Ascending aorta (tissue), 2 donors: Measurements from ENCODE around the gene NFIA. TPM values are rescaled to one million over a fixed set of nuclear protein-coding genes. Genes with fewer than 3 reads are reported as not detected.
A peak's percentile ranks its signal among the peaks of the same experiment; 100 is the strongest.

ENCODE experiments used
- DNase-seq, 2 donors: peaks; one replicate each; pipeline ENCODE4 v3.0.0-alpha.2; 2019; ENCODE audit warnings: low spot score in 2 of 2
- H3K27ac ChIP-seq, 2 donors: fragments of 200-600 bp; sonication (generic); one replicate each; pipeline ENCODE4 v1.5.1; 2016 to 2017; ENCODE audit warnings: mild to moderate bottlenecking in 1 of 2
- H3K27me3 ChIP-seq: fragments of 200-600 bp; sonication (generic); one replicate; pipeline ENCODE4 v1.5.1; 2017
- H3K36me3 ChIP-seq, 2 donors: fragments of 200-600 bp; sonication (generic); one replicate each; pipeline ENCODE4 v1.5.1; 2016
- H3K4me1 ChIP-seq, 2 donors: fragments of 200-600 bp; sonication (generic); one replicate each; pipeline ENCODE4 v1.5.1; 2016 to 2017; ENCODE audit warnings: mild to moderate bottlenecking in 1 of 2
- H3K4me3 ChIP-seq, 2 donors: fragments of 200-600 bp; sonication (generic); one replicate each; pipeline ENCODE4 v1.5.1; 2016 to 2017; ENCODE audit warnings: mild to moderate bottlenecking in 1 of 2
- H3K9me3 ChIP-seq, 2 donors: fragments of 200-600 bp; sonication (generic); one replicate each; pipeline ENCODE4 v1.5.1; 2016
- CTCF ChIP-seq, 3 experiments: fragments of 200-600 bp in 2 of 3; fragments of 450-650 bp in 1 of 3; sonication (generic) in 2 of 3; IDR thresholded peaks; one replicate each; pipeline ENCODE4 v1.5.1; 2016 to 2019; ENCODE audit warnings: antibody characterized with exemption in 3 of 3, mild to moderate bottlenecking in 1 of 3, moderate library complexity in 1 of 3
- intact Hi-C: fragments of 100-400 bp; cut with DNase I; formaldehyde crosslinking; loops from one replicate; pipeline ENCODE4 v1.15.1; 2023
- total RNA-seq: library from RNA; depleted of rRNA; stranded (reverse); fragments of >200 nt; gene quantifications from one replicate; pipeline ENCODE4 v1.1.0, GENCODE V29; 2016

Gene NFIA
- total RNA-seq, 1 donor from 2014 or later: 52.0 TPM

GRCh38 chr1:61329556-61329955 lies 247.2 kb downstream of the NFIA start:
- Histone ChIP-seq H3K36me3 (peaks cover 0 to 7% of the 10 kb centered on the region in 2 donors), H3K9me3 (no peaks in the 10 kb centered on the region), H3K27ac (no peak overlapping the region), H3K4me1 (peaks cover 0 to under 1% of the 10 kb centered on the region in 2 donors), H3K4me3 (no peak overlapping the region), H3K27me3 (no peaks in the 10 kb centered on the region)
- intact Hi-C loops: no loop called here
- no peak for TF ChIP-seq CTCF (IDR thresholded peaks at IDR 0.05)
- DNase-seq: no peak

- H3K27ac ChIP-seq: no peak overlapping the region
- no peaks in the 10 kb centered on the region for H3K9me3 ChIP-seq
- intact Hi-C loops: loop anchor here (5.0 to 10.0 kb wide), 2 partner anchors 33 to 275 kb away; no protein-coding TSS in a partner anchor
- peaks cover 0 to 7% of the 10 kb centered on the region in 2 donors for H3K36me3 ChIP-seq
- DNase-seq: no peak
- no peak overlapping the region for H3K4me3 ChIP-seq
- peaks cover 0 to 4% of the 10 kb centered on the region in 2 donors for H3K4me1 ChIP-seq
- no peak for TF ChIP-seq CTCF (IDR thresholded peaks at IDR 0.05)
- no peaks in the 10 kb centered on the region for H3K27me3 ChIP-seq
These were observed 247.7 kb downstream of the NFIA start for GRCh38 chr1:61330018-61330417.

GRCh38 chr1:61330571-61330970 lies 248.2 kb downstream of the NFIA start:
- Histone ChIP-seq H3K4me1 (peaks cover 0 to 7% of the 10 kb centered on the region in 2 donors), H3K27ac (no peak overlapping the region), H3K9me3 (no peaks in the 10 kb centered on the region), H3K36me3 (peaks cover 0 to 7% of the 10 kb centered on the region in 2 donors), H3K27me3 (no peaks in the 10 kb centered on the region), H3K4me3 (no peak overlapping the region)
- intact Hi-C loops: loop anchor here (5.0 to 10.0 kb wide), 2 partner anchors 33 to 274 kb away; no protein-coding TSS in a partner anchor
- DNase-seq: no peak
- no peak for TF ChIP-seq CTCF (IDR thresholded peaks at IDR 0.05)

- intact Hi-C loops: loop anchor here (5.0 to 10.0 kb wide), 2 partner anchors 35 to 273 kb away; no protein-coding TSS in a partner anchor
- DNase-seq: no peak
- H3K4me3 ChIP-seq: no peak overlapping the region
- no peak overlapping the region for H3K27ac ChIP-seq
- peaks cover 0 to 21% of the 10 kb centered on the region in 2 donors for H3K4me1 ChIP-seq
- no peaks in the 10 kb centered on the region for H3K27me3 ChIP-seq
- no peaks in the 10 kb centered on the region for H3K9me3 ChIP-seq
- peaks cover 0 to 7% of the 10 kb centered on the region in 2 donors for H3K36me3 ChIP-seq
- no peak for TF ChIP-seq CTCF (IDR thresholded peaks at IDR 0.05)
These were observed 249.9 kb downstream of the NFIA start for GRCh38 chr1:61332196-61332753.

GRCh38 chr1:61332796-61333195 lies 250.4 kb downstream of the NFIA start:
- intact Hi-C loops: loop anchor here (5.0 to 10.0 kb wide), 2 partner anchors 35 to 272 kb away; no protein-coding TSS in a partner anchor
- H3K4me1 ChIP-seq: peaks cover 0 to 27% of the 10 kb centered on the region in 2 donors
- DNase-seq: no peak
- H3K36me3 ChIP-seq: peaks cover 0 to 7% of the 10 kb centered on the region in 2 donors
- H3K27me3 ChIP-seq: no peaks in the 10 kb centered on the region
- no peaks in the 10 kb centered on the region for H3K9me3 ChIP-seq
- H3K4me3 ChIP-seq: no peak overlapping the region
- H3K27ac ChIP-seq: peak overlapping the region in 1 of 2 donors; percentile 33
- TF ChIP-seq CTCF (IDR thresholded peaks at IDR 0.05): no peak
